Activated CD8-positive, alpha-beta memory T cell treated with anti-CD3 and anti-CD28 coated beads for 24 hours (primary cell): Measurements from ENCODE around the gene ACYP1.

ENCODE experiments used
- DNase-seq: peaks from one replicate; pipeline ENCODE4 v3.0.0-alpha.2; 2020

The ACYP1 gene

GRCh38 chr14:75030147-75030546, 33.7 kb downstream of the ACYP1 start:
- no peak for DNase-seq

DNA sequence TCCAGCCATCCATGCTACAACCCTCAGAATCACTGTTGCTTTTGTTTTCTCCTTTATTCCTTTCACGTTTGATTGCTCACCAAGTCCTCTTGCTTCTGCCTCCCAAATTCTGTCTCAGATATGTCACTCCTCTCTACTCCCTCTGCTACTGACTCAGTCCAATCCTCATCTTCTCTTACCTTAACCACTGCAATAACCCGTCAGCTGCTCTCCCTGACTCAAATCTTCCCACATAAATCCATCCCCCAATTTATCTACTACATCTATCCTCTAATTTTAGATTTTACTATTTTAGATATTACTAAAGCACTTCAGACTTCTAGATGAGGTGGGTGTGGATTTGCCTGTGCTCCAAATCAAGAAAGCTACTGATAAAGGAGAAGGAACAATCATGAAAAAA, 37.9 kb downstream of the ACYP1 start:
- DNase-seq, result no peak

- no peak for DNase-seq
These were observed 38.7 kb downstream of the ACYP1 start for GRCh38 chr14:75025082-75025481.

- DNase-seq, result no peak
These were observed 40.7 kb downstream of the ACYP1 start for GRCh38 chr14:75023108-75023507.

GRCh38 chr14:75022655-75023054, 41.2 kb downstream of the ACYP1 start:
- DNase-seq, result no peak

- no peak for DNase-seq
These were observed 45.1 kb downstream of the ACYP1 start for GRCh38 chr14:75018694-75019093.

- no peak for DNase-seq
These were observed 47.0 kb downstream of the ACYP1 start for GRCh38 chr14:75016815-75017214.

- no peak for DNase-seq
These were observed 48.3 kb downstream of the ACYP1 start for GRCh38 chr14:75015496-75015895.

DNA sequence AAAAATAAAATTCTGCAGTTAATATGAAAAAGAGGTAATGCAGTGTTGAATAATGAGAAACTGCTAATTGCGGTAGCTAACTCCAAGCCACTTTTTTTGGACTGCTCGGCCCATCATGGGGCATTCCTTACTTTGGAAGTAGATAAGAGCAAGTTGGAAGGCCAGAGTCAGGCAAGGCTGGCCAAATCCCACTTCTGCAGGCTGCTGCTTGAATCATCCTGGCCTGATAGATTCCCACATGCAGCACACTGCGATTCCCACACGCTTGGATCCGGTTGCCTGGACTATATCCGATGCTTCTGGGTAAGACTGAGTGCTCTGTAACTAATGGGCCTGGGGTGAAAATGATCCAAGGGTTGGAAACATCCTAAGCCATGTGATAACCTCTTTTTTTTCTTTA, 50.5 kb downstream of the ACYP1 start:
- no peak for DNase-seq

- no peak for DNase-seq
These were observed 52.3 kb downstream of the ACYP1 start for GRCh38 chr14:75011356-75011994.

GRCh38 chr14:75010472-75011093, 53.2 kb downstream of the ACYP1 start:
- DNase-seq, result no peak

- no peak for DNase-seq
These were observed 54.6 kb downstream of the ACYP1 start for GRCh38 chr14:75009176-75009575.

DNA sequence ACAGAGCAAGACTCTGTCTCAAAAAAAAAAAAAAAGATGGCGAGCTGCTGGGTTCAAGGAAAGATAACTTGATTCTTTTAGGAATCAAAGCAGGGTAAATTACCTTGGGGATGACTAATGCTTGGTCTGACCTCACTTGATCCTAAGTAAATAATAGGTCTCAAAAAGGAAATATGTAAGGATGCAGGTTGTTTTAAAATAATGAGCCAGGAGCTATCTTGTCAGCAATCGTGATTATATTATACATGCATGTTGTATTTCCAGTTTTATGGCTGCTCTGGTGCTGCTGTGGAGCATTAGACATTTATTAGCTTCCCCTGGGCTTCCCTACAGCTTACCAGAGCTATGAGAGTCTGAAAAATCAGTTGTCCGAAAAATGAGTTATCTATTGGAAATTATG, 58.5 kb downstream of the ACYP1 start:
- DNase-seq, result no peak

GRCh38 chr14:75003250-75004027, 60.4 kb downstream of the ACYP1 start:
- no peak for DNase-seq
